HepG2 (cell line): Measurements from ENCODE around the gene MID1. TPM values are rescaled to one million over a fixed set of nuclear protein-coding genes. Genes with fewer than 3 reads are reported as not detected.

ENCODE experiments used
- ATAC-seq: fragments of 200-7000 bp; cut with Tn5 transposase; 3 replicates; pipeline ENCODE4 v1.9.1; 2020; ENCODE audit warnings: mild to moderate bottlenecking, moderate library complexity
- BruUV-seq: library from RNA; stranded (reverse); fragments of 400-500 nt; replicated peaks from 2 replicates; lab custom pipeline; 2021; lab: Mats Ljungman, UMichigan
- CTCF ChIA-PET: fragments of 300-600 bp; formaldehyde crosslinking; extraction: SDS; loops from one replicate; lab custom pipeline; 2021; ENCODE audit warnings: low total read pairs, inconsistent platforms, low intra/inter-chr PET ratio; lab: Yijun Ruan, JAX
- POLR2A ChIA-PET: fragments of 350-600 bp; sonication (Branson Sonifier 250); formaldehyde crosslinking; loops from one replicate; lab custom pipeline; 2020; ENCODE audit warnings: antibody characterized with exemption, inconsistent platforms; lab: Yijun Ruan, JAX
- DNase-seq: peaks from one replicate; pipeline ENCODE4 v3.0.0-alpha.2; 2015; ENCODE audit warnings: low spot score
- FAIRE-seq: peaks from 3 replicates; lab custom pipeline; 2011; peaks lifted over from hg19 to GRCh38; lab: Jason Lieb, UNC
- H2AFZ ChIP-seq: one replicate; pipeline ENCODE4 v1.6.1; 2011; ENCODE audit warnings: low read length, inconsistent platforms
- H3K27ac ChIP-seq: fragments of 300-600 bp; 3 replicates; pipeline ENCODE4 v1.8.0; 2011; ENCODE audit warnings: mixed run types, mild to moderate bottlenecking, mixed read lengths, low read length, inconsistent platforms; ENCODE audit not compliant: insufficient read depth; ENCODE audit errors: extremely low read length
- H3K27me3 ChIP-seq, 2 experiments: fragments of 200-600 bp in 1 of 2; 2 replicates in 1 of 2; 3 replicates in 1 of 2; pipeline versions ENCODE4 v1.6.0 to v1.8.0; 2011; ENCODE audit warnings: low read length in 2 of 2, mild to moderate bottlenecking in 2 of 2, moderate library complexity in 2 of 2, inconsistent platforms in 1 of 2; ENCODE audit not compliant: insufficient read depth in 2 of 2, control insufficient read depth in 1 of 2
- H3K36me3 ChIP-seq, 2 experiments: fragments of 200-600 bp in 1 of 2; replicated peaks in 1 of 2; 2 replicates in 1 of 2; 3 replicates in 1 of 2; pipeline versions ENCODE4 v1.5.1 to v1.8.0; 2011; ENCODE audit warnings: low read length in 2 of 2, inconsistent platforms in 1 of 2; ENCODE audit not compliant: insufficient read depth in 2 of 2, control insufficient read depth in 1 of 2
- H3K4me1 ChIP-seq: 2 replicates; pipeline ENCODE4 v1.5.1; 2012; ENCODE audit warnings: low read length, inconsistent platforms; ENCODE audit not compliant: insufficient read depth
- H3K4me2 ChIP-seq: 2 replicates; pipeline ENCODE4 v1.6.0; 2011; ENCODE audit warnings: low read depth, low read length, inconsistent platforms
- H3K4me3 ChIP-seq, 3 experiments: fragments of 200-600 bp in 1 of 3; sonication (generic), shearing (Covaris generic) in 1 of 3; replicated peaks in 1 of 3; 2 replicates each; pipeline ENCODE4 v1.5.1; 2011 to 2016; ENCODE audit warnings: low read length in 3 of 3, inconsistent platforms in 2 of 3, low read depth in 2 of 3, mild to moderate bottlenecking in 2 of 3, control low read depth in 1 of 3, mixed read lengths in 1 of 3; ENCODE audit not compliant: insufficient read depth in 1 of 3
- H3K79me2 ChIP-seq: one replicate; pipeline ENCODE4 v1.6.1; 2011; ENCODE audit warnings: low read length, inconsistent platforms; ENCODE audit not compliant: insufficient read depth
- H3K9ac ChIP-seq: 2 replicates; pipeline ENCODE4 v1.6.0; 2011; ENCODE audit warnings: mild to moderate bottlenecking, low read depth, low read length, inconsistent platforms; ENCODE audit not compliant: insufficient read depth
- H3K9me3 ChIP-seq: 2 replicates; pipeline ENCODE4 v1.5.1; 2012; ENCODE audit warnings: mild to moderate bottlenecking, low read length
- H4K20me1 ChIP-seq: 2 replicates; pipeline ENCODE4 v1.6.0; 2011; ENCODE audit warnings: inconsistent platforms, mild to moderate bottlenecking, low read length, moderate library complexity; ENCODE audit not compliant: insufficient read depth
- CC2D1A ChIP-seq: sonication (generic); formaldehyde crosslinking; IDR thresholded peaks from 2 replicates; pipeline ENCODE4 v1.8.1; 2023; ENCODE audit warnings: mild to moderate bottlenecking, missing genetic modification reagents
- CCDC6 ChIP-seq: sonication (generic); formaldehyde crosslinking; IDR thresholded peaks from 2 replicates; pipeline ENCODE4 v1.8.1; 2022; ENCODE audit warnings: mild to moderate bottlenecking, missing genetic modification reagents, moderate library complexity
- GFI1 ChIP-seq: sonication (generic); formaldehyde crosslinking; IDR thresholded peaks from 2 replicates; pipeline ENCODE4 v1.5.0; 2020; ENCODE audit warnings: missing genetic modification reagents, mild to moderate bottlenecking, borderline replicate concordance
- HIC2 ChIP-seq: sonication (generic); formaldehyde crosslinking; IDR thresholded peaks from 2 replicates; pipeline ENCODE4 v1.9.0; 2022; ENCODE audit warnings: low read depth, missing genetic modification reagents
- MYNN ChIP-seq: sonication (generic); formaldehyde crosslinking; IDR thresholded peaks from 2 replicates; pipeline ENCODE4 v1.4.0; 2020; ENCODE audit warnings: mild to moderate bottlenecking, low read depth, missing genetic modification reagents
- TAF1 ChIP-seq: sonication (generic); formaldehyde crosslinking; IDR thresholded peaks from 2 replicates; pipeline ENCODE4 v1.4.0; 2020; ENCODE audit warnings: missing genetic modification reagents
- TERF1 ChIP-seq: sonication (generic); formaldehyde crosslinking; IDR thresholded peaks from 2 replicates; pipeline ENCODE4 v1.8.0; 2022; ENCODE audit warnings: mild to moderate bottlenecking, missing genetic modification reagents, moderate library complexity
- ZBTB44 ChIP-seq: sonication (generic); formaldehyde crosslinking; IDR thresholded peaks from 2 replicates; pipeline ENCODE4 v1.4.0; 2020; ENCODE audit warnings: missing genetic modification reagents
- ZNF414 ChIP-seq: sonication (generic); formaldehyde crosslinking; IDR thresholded peaks from 2 replicates; pipeline ENCODE4 v1.5.0; 2020; ENCODE audit warnings: missing genetic modification reagents
- ZNF430 ChIP-seq: sonication (generic); formaldehyde crosslinking; IDR thresholded peaks from 2 replicates; pipeline ENCODE4 v1.9.0; 2021; ENCODE audit warnings: mild to moderate bottlenecking, missing genetic modification reagents
- ZNF816 ChIP-seq: sonication (generic); formaldehyde crosslinking; IDR thresholded peaks from 2 replicates; pipeline ENCODE4 v1.8.0; 2022; ENCODE audit warnings: missing genetic modification reagents, mild to moderate bottlenecking, borderline replicate concordance
- WGBS: methylation state at CpG from one replicate; pipeline ENCODE4 v1.1.6; 2017; ENCODE audit warnings: low lambda C conversion rate; 5-methylcytosine and 5-hydroxymethylcytosine counted together
- in situ Hi-C: cut with HindIII; loops from 2 replicates; pipeline ENCODE4 v1.10.0; 2017; ENCODE audit warnings: low pct_unique_long_range_greater_than_20kb; ENCODE audit not compliant: extremely low pct_ligation_motif_present
- intact Hi-C: fragments of 100-400 bp; cut with micrococcal nuclease; formaldehyde crosslinking; loops from one replicate; pipeline ENCODE4 v1.10.0; 2022; ENCODE audit not compliant: unreplicated experiment
- polyA plus RNA-seq, 8 experiments: library from polyadenylated mRNA; depleted of rRNA in 3 of 8; stranded (reverse) in 7 of 8; unstranded in 1 of 8; fragments of >200 nt; fragmentation: Illumina TruSeq in 4 of 8; extraction: Trizol in 4 of 8; gene quantifications; 2 replicates each; pipeline versions ENCODE4 v1.2.1 to v1.2.3, GENCODE V29; 2011 to 2016; ENCODE audit warnings: low read depth in 4 of 8, missing spikeins in 1 of 8, mixed read lengths in 1 of 8; ENCODE audit not compliant: insufficient read depth in 1 of 8
- total RNA-seq, 5 experiments: library from RNA; depleted of rRNA; stranded (reverse); fragments of >200 nt; fragmentation: Illumina TruSeq; extraction: Trizol; gene quantifications; 2 replicates each; pipeline ENCODE4 v1.2.3, GENCODE V29; 2016; ENCODE audit warnings: low read depth in 1 of 5

Gene MID1
- total and polyA plus RNA-seq, 2 of the 13 experiments (the other 11 are each of a cell fraction or from before 2014, with no cell fraction given): 0.86 to 1.1 TPM

GRCh38 chrX:10648614-10649013 lies 28.2 kb upstream of the MID1 start:
- intact Hi-C loops: no loop called here
- no peak for TF ChIP-seq TERF1 (CRISPR knock-in tag)
- TF ChIP-seq TAF1 (CRISPR knock-in tag): no peak
- TF ChIP-seq ZNF414 (CRISPR knock-in tag): no peak
- no peak for TF ChIP-seq GFI1
- TF ChIP-seq HIC2 (CRISPR knock-in tag): no peak
- no peak for TF ChIP-seq CCDC6 (CRISPR knock-in tag)
- TF ChIP-seq ZNF816 (CRISPR knock-in tag): no peak
- no peak for TF ChIP-seq ZBTB44
- no peak for TF ChIP-seq CC2D1A
- TF ChIP-seq ZNF430: no peak
- TF ChIP-seq MYNN (CRISPR knock-in tag): no peak
- in situ Hi-C loops: no loop called here
- FAIRE-seq: no peak
- Histone ChIP-seq H3K9me3 (no peaks in the 10 kb centered on the region), H3K79me2 (no peaks in the 10 kb centered on the region), H4K20me1 (no peaks in the 10 kb centered on the region), H3K27ac (no peak overlapping the region), H2AFZ (no peak overlapping the region), H3K4me1 (no peaks in the 10 kb centered on the region), H3K9ac (no peak overlapping the region), H3K4me3 (no peak overlapping the region), H3K36me3 (no peaks in the 10 kb centered on the region), H3K27me3 (no peaks in the 10 kb centered on the region), H3K4me2 (no peak overlapping the region)
- no CpG with 5 or more reads among the region's 3 CpGs for WGBS
- CTCF ChIA-PET: no interaction called here
- BruUV-seq: no TSS peak
- ATAC-seq: no peak
- DNase-seq: no peak
- POLR2A ChIA-PET: no interaction called here
